SH-SY5Y (cell line): ENCODE measurements around the gene QRICH1.

Source experiments
- GATA2 ChIP-seq: IDR thresholded peaks from 2 replicates; pipeline ENCODE4 v1.6.1; 2011; ENCODE audit warnings: mild to moderate bottlenecking, low read depth, low read length
- GATA3 ChIP-seq: IDR thresholded peaks from 2 replicates; pipeline ENCODE4 v1.6.1; 2011; ENCODE audit warnings: low read depth, mild to moderate bottlenecking, low read length, moderate library complexity

QRICH1 gene

DNA sequence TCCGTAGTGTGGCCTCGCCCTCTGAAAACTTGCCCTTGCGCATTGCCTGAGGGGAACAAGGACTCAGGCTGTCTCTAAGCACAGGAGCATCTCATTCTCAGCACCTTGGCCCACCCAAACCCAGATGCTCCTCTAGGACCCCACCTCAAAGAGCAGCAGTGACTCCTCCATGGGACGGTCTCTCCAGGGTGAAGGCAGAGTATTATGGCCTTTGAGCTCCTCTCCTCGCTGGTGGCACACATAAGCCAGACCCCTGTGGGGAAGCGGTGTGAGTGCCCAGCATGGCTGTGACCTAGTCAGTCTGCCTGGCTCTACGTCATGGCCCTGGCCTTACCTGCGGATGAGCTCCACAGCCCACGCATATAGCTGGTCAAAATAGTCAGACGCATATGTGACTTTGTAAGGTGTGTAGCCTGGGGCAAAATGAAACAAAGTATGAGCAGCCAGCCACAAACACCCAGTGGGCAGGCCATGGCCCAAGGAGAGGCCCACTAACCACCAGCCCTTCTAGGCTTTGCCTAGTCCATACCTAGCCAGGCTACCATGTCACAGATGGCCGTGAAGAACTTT, 6.3 kb upstream of the QRICH1 start:
- TF ChIP-seq GATA2: no peak
- no peak for TF ChIP-seq GATA3

DNA sequence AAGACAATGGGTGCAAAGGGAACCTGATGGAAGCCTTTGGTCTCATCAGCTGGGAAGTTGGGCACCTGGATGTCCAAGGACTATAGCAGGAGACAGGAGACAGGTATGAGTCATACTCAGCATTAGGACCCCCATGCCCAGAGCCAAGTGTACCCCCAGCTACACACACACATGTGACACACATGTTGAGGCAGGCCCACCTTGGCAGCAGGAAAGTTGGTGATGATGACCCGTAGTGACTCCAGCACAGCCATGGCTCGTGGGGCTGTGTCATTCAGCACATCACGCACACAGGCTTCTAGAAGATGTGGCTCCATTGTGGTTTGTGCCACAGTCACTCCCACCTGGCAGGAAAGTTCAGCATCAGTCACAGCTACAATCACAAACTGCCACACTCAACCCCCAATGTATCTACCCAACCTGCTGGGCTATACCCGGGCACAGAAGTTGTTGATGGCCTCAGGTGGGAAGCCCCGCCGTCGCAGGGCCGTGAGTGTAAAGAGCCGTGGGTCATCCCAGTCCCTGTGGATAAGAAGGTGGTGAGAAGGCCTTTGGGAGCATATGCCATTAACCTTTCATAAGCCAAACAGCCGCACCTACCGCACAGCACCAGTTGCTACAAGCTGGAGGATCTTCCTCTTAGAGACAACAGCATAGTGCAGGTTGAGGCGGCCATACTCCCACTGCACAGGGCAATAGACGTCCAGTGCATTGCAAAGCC, 5.2 kb upstream of the QRICH1 start:
- TF ChIP-seq GATA2 (no peak), GATA3 (no peak)

DNA sequence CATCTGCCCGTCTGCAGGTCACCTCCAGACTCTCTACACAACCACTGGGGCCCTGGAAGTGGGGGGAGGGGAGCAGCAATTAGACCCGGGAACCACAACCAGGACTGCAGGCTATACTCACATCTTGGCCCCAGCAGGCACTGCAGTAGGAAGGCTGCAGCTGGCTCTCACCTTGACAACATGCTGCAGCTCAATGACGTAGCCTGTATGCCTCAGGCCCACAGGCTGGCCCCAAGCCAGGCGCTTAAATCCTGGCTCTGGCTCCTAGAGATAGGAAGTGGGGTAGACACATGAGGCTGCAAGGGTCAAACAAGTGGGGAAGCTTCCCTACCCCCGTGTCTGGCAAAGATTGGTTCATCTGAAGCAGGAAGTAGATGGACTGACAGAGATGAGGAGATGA, 4.6 kb upstream of the QRICH1 start:
- TF ChIP-seq GATA3: no peak
- TF ChIP-seq GATA2: no peak

DNA sequence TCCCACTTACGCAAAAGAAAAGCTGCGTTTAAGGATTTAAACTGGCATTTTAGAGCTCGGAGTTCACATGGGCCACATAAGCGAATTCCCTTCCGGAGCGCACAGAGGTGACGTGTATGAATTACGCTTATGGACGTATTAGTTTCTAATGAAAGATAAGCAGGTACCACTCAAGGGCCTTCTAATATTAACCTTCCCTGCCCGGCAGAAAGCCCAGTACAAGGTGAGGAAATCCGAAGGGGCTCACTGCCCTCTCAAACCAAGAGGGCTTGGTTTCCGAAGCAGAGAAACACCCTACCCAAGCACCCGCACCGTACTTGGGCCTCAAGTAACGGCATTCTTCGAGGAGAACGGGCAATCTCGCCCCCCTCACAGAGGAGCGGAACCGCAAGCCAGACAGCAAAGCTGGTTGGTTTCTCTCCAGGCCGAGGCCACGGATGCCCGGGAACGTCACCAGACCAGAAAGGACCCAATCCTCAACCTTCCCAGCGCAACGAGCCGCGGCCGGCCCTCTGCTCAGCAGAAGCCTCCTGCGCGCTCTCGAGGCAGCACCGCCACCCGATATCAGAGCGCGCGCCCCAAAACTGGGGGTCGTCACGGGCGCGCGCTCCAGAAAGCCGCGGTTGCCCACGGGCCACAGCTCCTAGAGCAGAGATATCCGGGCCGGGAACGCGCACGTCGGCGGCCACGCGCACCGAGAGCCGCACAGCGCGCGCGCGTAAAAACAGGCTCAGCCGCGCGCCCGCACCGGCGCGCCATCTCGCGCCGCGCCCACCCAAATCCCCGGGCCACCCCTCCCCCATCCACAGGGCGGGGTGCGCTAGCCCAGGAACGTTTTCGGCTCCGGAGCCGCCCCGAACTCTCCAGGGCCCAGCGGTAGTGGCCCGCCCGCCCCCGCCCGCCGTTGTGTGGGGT, 676 bp downstream of the QRICH1 start:
- TF ChIP-seq GATA2 (no peak), GATA3 (no peak)

DNA sequence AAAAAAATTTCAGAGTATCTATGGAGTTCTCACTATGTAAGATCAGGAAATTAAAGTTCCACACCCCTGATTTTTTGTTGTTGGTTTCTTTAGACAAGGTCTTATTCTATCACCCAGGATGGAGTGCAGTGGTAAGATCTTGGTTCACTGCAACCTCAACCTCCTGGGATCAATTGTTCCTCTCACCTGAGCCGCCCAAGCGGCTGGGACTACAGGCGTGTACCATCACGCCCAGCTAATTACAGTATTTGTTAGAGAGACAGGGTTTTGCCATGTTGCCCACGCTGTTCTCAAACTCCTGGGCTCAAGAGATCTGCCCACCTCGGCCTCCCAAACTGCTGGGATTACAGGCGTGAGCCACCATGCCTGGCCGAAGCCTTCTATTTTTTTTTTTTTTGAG, 12.4 kb downstream of the QRICH1 start:
- TF ChIP-seq GATA2 (no peak), GATA3 (no peak)

DNA sequence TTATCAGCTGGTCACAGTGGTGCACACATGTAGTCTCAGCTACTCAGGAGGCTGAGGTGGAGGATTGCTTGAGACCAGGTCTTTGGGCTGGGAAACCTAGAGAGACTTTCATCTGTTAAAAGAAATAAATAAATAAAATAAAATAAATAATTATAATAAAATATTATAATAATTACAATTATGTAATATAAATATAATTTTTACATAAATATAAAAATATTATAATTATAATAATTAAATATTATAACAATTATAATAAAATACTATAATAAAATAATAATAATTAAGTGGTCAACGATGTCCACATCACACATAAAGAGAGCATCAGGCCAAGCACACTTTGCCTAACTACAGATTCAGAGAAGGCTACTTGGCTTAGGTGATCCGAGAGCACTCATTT, 14.6 kb downstream of the QRICH1 start:
- TF ChIP-seq GATA3: no peak
- TF ChIP-seq GATA2: no peak

DNA sequence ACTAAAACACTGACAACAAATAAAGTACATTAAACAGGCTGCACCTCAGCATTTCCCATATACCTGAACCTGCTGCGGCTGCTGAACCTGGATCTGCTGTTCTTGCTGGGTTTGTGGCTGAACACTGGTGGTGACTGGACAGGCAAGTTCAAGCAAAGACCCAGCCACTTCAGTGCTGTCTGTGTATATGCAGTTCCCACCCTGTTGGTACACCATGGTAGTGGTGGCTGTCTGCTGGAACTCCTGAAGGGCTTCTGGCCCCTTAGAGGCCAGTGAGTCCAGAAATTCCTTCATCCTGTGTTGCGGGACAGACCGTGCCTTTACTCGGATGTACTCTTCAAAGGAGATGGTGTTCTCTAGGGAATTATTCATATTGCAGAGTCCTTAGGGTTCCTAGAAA, 17.2 kb downstream of the QRICH1 start:
- TF ChIP-seq GATA3 (no peak), GATA2 (no peak)

DNA sequence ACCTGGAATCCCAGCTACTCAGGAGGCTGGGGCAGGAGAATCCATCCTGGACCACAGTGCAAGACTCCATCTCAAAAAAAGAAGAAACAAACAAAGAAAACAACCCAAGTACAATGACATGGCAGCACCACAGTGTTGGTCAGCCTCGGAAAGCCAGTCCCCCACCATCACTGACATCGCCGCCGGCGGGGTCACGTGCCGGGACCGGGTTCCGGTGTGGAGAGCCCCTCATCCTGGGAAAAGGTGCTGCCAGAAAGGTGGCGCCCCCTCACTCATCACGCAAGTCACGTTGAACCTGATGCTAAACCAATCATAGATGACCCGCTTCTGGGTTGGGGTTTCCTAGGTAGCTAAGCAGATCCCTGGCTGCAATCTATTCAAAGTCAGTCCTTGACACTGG, 17.8 kb downstream of the QRICH1 start:
- no peak for TF ChIP-seq GATA3
- no peak for TF ChIP-seq GATA2

DNA sequence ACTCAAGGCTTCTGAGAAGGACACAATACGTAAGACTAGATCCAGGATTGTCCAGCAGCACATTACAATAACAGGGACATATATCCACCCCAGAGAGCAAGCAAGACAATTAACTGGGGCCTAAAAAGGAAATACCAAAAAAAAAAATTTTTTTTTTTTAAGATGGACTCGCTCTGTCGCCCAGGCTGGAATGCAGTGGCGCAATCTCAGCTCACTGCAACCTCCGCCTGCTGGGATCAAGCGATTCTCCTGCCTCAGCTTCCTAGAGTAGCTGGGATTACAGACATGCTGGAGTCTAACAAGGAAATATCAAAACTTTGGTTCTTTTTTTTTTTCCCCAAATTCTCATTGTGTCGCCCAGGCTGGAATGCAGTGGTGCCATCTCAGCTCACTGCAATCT, 35.9 kb downstream of the QRICH1 start:
- TF ChIP-seq GATA2: no peak
- no peak for TF ChIP-seq GATA3

DNA sequence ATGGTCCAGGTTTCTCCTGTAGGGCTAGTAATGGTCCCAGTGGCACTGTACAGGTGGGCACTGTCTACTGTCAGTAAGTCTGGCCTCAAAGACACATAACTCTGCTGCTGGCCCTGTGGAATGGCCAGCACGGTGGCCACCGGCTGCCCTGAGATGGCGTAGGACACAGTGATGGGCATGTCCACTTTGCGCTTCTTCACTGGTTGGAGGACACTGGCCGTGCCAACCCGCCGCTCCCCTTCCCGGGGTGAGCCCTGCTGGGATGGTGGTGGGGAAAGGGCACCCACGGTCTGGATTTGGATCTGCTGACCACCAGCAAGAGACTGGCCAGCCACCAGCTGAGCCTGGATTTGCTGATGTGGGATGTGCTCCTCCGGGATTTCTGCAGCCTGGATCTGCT, 36.6 kb downstream of the QRICH1 start:
- TF ChIP-seq GATA3 (no peak), GATA2 (no peak)

DNA sequence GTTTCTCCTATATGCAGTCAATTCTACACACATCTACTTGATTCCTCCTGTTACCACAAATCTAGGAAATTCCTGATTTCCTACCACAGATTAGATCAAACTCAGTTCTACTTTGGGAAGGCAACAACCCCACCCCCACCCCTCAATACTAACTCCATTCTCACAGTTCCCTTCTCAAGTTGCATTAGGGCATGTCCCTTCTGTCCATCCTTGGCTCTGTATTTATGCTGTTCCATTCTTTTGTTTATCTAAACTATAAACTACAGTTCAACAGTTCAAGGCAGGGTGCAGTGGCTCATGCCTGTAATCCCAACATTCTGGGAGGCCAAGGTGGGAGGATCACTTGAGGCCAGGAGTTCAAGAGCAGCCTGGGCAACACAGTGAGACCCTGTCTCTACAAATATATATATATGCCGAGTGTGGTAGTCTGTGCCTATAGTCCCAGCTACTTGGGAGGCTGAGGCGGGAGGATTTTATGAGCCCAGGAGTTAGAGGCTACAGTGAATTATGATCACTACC, 39.5 kb downstream of the QRICH1 start:
- TF ChIP-seq GATA3: no peak
- no peak for TF ChIP-seq GATA2

DNA sequence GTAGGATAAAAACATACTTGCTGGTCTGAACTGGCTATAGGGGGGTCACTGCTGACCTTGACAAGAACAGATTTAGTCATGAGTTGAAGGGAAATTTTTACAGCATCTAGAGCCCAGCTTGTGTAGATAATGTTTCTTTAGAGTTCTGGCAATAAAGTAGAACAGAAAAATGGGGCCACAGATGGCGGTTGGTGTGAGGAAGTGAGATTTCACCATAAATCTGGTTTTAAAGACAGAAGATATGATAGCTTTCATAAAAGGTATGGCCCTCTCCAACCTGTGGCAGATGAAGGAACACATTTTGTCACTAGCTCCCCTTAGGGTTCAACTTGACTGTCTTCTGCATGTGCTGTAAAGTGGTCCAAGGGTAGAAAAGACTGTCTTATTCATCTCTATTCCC, 40.3 kb downstream of the QRICH1 start:
- TF ChIP-seq GATA3 (no peak), GATA2 (no peak)

DNA sequence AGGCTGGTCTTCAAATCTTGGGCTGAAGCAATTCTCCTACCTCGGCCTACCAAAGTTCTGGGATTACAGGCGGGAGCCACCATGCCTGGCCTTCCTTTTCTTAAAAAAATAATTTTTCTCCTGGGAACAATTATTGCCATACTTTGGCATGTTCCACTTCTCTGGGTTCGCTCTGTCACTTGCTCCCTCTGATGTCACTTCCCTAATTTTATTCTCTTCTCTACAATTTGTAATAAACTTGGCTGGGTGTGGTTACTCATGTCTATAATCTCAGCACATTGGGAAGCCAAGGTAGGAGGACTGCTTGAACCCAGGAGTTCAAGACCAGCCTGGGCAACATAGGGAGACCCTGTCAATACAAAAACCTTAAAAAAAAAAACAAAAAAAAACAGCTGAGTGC, 58.6 kb downstream of the QRICH1 start:
- TF ChIP-seq GATA3 (no peak), GATA2 (no peak)

DNA sequence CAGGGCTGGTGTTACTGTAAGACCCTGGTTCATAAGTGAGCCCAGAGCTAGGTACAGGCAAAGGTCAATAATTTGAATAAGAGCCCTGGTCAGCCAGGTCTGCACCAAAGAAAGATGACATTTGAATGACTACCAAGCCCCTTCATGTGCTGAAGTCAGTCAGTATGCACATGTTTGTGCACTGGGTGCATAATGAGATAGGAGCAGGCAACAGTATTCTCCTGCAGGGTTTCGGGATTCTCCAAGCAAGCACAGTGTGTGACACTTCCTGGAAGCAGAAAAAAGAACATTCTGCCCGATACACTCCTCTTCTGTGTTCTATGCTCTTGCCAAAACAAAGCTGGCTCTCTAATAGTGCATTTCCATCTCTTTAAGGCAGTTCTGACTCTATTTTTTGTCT, 59.2 kb downstream of the QRICH1 start:
- TF ChIP-seq GATA2: no peak
- TF ChIP-seq GATA3: no peak
